T-helper 22 cell (primary cell): ENCODE measurements around the gene MRPL34.

Experiments
- DNase-seq: peaks from one replicate; pipeline ENCODE4 v3.0.0-alpha.2; 2020; ENCODE audit warnings: low read depth

MRPL34 gene

DNA sequence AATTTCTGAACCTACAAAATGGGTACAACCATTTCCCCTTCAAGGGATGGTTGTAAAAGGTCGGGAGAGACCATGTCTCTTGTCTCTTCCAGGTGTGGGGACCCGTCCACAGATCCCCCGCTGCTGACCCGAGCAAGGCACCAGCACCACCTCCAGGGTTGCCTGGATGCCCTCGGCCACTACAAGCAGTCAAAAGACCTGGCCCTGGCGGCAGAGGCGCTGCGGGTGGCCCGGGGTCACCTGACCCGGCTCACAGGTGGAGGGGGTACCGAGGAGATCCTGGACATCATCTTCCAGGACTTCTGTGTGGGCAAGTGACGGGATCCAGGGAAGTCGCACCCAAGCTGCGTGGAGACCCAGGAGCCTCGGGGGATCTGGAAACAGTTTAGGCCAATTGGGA is 35.7 kb downstream of the MRPL34 start:
- DNase-seq = no peak

- no peak for DNase-seq
Observed at GRCh38 chr19:17341845-17342244, 36.2 kb downstream of the MRPL34 start.

DNA sequence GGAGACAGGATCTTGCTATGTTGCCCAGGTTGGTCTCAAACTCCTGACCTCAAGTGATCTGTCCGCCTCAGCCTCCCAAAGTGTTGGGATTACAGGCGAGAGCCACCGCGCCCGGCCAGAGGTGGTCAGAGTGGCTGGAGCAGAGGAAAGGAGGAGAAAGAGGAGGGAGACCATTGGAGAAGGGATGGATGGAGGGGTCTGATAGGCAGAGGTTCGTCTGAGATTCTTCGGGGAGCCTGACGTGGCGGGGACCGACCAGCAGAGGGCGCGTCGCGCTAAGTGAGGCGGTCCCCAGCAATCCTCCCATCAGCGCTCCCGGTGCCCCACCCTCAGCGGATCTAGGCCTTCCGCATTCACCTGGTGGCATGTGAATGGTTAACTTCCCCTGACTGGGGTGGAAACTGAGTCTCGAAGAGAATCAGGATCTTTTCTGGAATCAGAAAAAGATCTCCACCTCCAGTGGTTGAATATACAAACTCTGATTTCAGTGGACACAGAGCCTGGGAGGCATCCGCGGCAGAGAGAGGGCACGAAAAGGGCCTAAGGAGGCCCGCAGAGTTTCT is 40.5 kb downstream of the MRPL34 start:
- DNase-seq = no peak

- no peak for DNase-seq
Observed at GRCh38 chr19:17347361-17347760, 41.7 kb downstream of the MRPL34 start.

GRCh38 chr19:17347877-17348276 is 42.2 kb downstream of the MRPL34 start:
- DNase-seq = no peak

- DNase-seq = no peak
Observed at GRCh38 chr19:17348700-17349099, 43.0 kb downstream of the MRPL34 start.

GRCh38 chr19:17351815-17352435 is 46.3 kb downstream of the MRPL34 start:
- no peak for DNase-seq

GRCh38 chr19:17352608-17353280 is 47.1 kb downstream of the MRPL34 start:
- no peak for DNase-seq

DNA sequence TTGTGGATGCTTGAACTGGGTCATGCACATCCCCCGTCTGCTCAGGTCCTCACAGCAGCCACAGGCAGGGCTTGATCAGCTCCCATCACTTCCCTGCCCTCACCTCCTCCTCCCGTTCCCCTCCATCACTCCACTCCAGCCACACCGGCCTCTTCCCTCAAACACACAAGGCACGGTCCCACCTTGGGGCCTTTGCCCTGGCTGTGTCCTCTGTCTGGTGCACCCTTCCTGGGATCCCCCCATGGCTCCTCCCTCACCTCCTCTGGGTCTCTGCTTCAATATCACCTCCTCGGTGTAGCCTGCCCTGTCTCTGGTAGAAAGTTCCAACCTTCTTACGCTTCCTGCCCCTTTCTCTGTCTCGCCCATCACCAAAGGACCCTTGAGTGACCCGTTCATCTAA is 47.7 kb downstream of the MRPL34 start:
- no peak for DNase-seq
